ENCODE data around the gene AP1G2. TPM values are rescaled to one million over a fixed set of nuclear protein-coding genes. Genes with fewer than 3 reads are reported as not detected.

Gene AP1G2
- total and polyA plus RNA-seq, 2 of the 13 experiments (the other 11 are each of a cell fraction or from before 2014, with no cell fraction given): 96.9 to 611 TPM

- TF ChIP-seq CSRNP2 (CRISPR knock-in tag; conservative IDR thresholded peaks at IDR 0.05; ENCODE audit: low read depth) (no peak), SPEN (CRISPR knock-in tag; IDR thresholded peaks at IDR 0.05; ENCODE audit: low read depth) (peak; percentile 5; the same call in 1 of the 2 replicates), U2AF1 (optimal IDR thresholded peaks at IDR 0.05; ENCODE audit: low read depth, low read length) (no peak), RXRB (CRISPR knock-in tag; IDR thresholded peaks at IDR 0.05; ENCODE audit: borderline replicate concordance) (no peak), HCFC1 (IDR thresholded peaks at IDR 0.05; ENCODE audit: low read depth, low read length) (no peak), KDM5B (CRISPR knock-in tag; IDR thresholded peaks at IDR 0.05; ENCODE audit: borderline replicate concordance) (no peak), ZNF772 (CRISPR knock-in tag; IDR thresholded peaks at IDR 0.05) (peak; percentile 12; the same call in 1 of the 2 replicates), ZFX (CRISPR knock-in tag; IDR thresholded peaks at IDR 0.05; ENCODE audit: low read depth) (peak; percentile 57), ZFP41 (CRISPR knock-in tag; IDR thresholded peaks at IDR 0.05; ENCODE audit: borderline replicate concordance) (no peak), AGO1 (IDR thresholded peaks at IDR 0.05; ENCODE audit: low read depth, low read length, poor library complexity, severe bottlenecking) (no peak), DNMT1 (CRISPR knock-in tag; IDR thresholded peaks at IDR 0.05) (no peak), ZNF510 (CRISPR knock-in tag; IDR thresholded peaks at IDR 0.05; ENCODE audit: low read depth) (no peak), CREB3 (CRISPR knock-in tag; IDR thresholded peaks at IDR 0.05) (no peak), ZNF816 (CRISPR knock-in tag; IDR thresholded peaks at IDR 0.05; ENCODE audit: borderline replicate concordance) (no peak), FOXC1 (CRISPR knock-in tag; IDR thresholded peaks at IDR 0.05; ENCODE audit: borderline replicate concordance) (0 out of 2 replicates have a peak, but pooled peaks have one; percentile 25), ZNF567 (CRISPR knock-in tag; IDR thresholded peaks at IDR 0.05; ENCODE audit: borderline replicate concordance) (no peak), CCAR2 (optimal IDR thresholded peaks at IDR 0.05; ENCODE audit: low read depth, low read length) (no peak), PATZ1 (CRISPR knock-in tag; IDR thresholded peaks at IDR 0.05) (peak; percentile 56), ZNF431 (CRISPR knock-in tag; IDR thresholded peaks at IDR 0.05; ENCODE audit: borderline replicate concordance, low read depth) (no peak), ETV5 (CRISPR knock-in tag; IDR thresholded peaks at IDR 0.05; ENCODE audit: borderline replicate concordance) (no peak), MLX (CRISPR knock-in tag; IDR thresholded peaks at IDR 0.05) (no peak), NFIB (CRISPR knock-in tag; IDR thresholded peaks at IDR 0.05; ENCODE audit: borderline replicate concordance) (no peak), RARG (CRISPR knock-in tag; IDR thresholded peaks at IDR 0.05; ENCODE audit: low read depth) (no peak), ZNF34 (CRISPR knock-in tag; IDR thresholded peaks at IDR 0.05; ENCODE audit: borderline replicate concordance) (no peak), FOSL1 (CRISPR knock-in tag; IDR thresholded peaks at IDR 0.05; ENCODE audit: borderline replicate concordance) (no peak)
These were observed 4.3 kb upstream of the AP1G2 start (continued) for GRCh38 chr14:23571701-23572523.
